C4-2B (cell line): Measurements from ENCODE around the gene CCDC88B.

Source experiments
- CTCF ChIP-seq: fragments of 450-650 bp; conservative IDR thresholded peaks from 2 replicates; pipeline ENCODE4 v1.5.1; 2017; ENCODE audit warnings: mild to moderate bottlenecking
- ZFX ChIP-seq: fragments of 450-650 bp; IDR thresholded peaks from 2 replicates; pipeline ENCODE4 v1.6.1; 2017

- TF ChIP-seq CTCF (no peak), ZFX (0 out of 2 replicates have a peak, but pooled peaks have one; percentile 21)
Observed at GRCh38 chr11:64305075-64305690, 34.8 kb upstream of the CCDC88B start, which contains the start of gene ESRRA.
